Skin of body (tissue), 2 donors: Measurements from ENCODE around the gene ARL6IP4. TPM values are rescaled to one million over a fixed set of nuclear protein-coding genes. Genes with fewer than 3 reads are reported as not detected.

Experiments
- DNase-seq: peaks from one replicate; lab custom pipeline; 2025; lab: John Stamatoyannopoulos, UW
- total RNA-seq: library from RNA; depleted of rRNA; stranded (reverse); fragments of >200 nt; gene quantifications from one replicate; pipeline ENCODE4 v1.2.3, GENCODE V29; 2014

The ARL6IP4 gene
- total RNA-seq, 1 donor from 2014 or later, result 65.5 TPM

GRCh38 chr12:122989874-122990419 lies 9.5 kb downstream of the ARL6IP4 start:
- no peak for DNase-seq

- DNase-seq, result no peak
These were observed 10.1 kb downstream of the ARL6IP4 start for GRCh38 chr12:122990561-122990960.

GRCh38 chr12:122990961-122991622 lies 10.6 kb downstream of the ARL6IP4 start:
- no peak for DNase-seq

- no peak for DNase-seq
These were observed 11.3 kb downstream of the ARL6IP4 start for GRCh38 chr12:122991623-122992275.

GRCh38 chr12:122992386-122992785 lies 11.9 kb downstream of the ARL6IP4 start:
- DNase-seq, result no peak

- no peak for DNase-seq
These were observed 13.7 kb downstream of the ARL6IP4 start for GRCh38 chr12:122994140-122994675.

GRCh38 chr12:122994781-122995502 lies 14.5 kb downstream of the ARL6IP4 start:
- no peak for DNase-seq

- no peak for DNase-seq
These were observed 15.2 kb downstream of the ARL6IP4 start for GRCh38 chr12:122995503-122996187.

- no peak for DNase-seq
These were observed 15.7 kb downstream of the ARL6IP4 start for GRCh38 chr12:122996188-122996601.

GRCh38 chr12:122996621-122997342 lies 16.3 kb downstream of the ARL6IP4 start:
- no peak for DNase-seq

- DNase-seq, result no peak
These were observed 17.1 kb downstream of the ARL6IP4 start for GRCh38 chr12:122997343-122998250.

GRCh38 chr12:122998316-122998715 lies 17.8 kb downstream of the ARL6IP4 start:
- no peak for DNase-seq

GRCh38 chr12:122999196-122999946 lies 18.9 kb downstream of the ARL6IP4 start:
- DNase-seq, result no peak

GRCh38 chr12:122999986-123000420 lies 19.5 kb downstream of the ARL6IP4 start:
- DNase-seq, result no peak

GRCh38 chr12:123000578-123000977 lies 20.1 kb downstream of the ARL6IP4 start:
- DNase-seq, result no peak

- no peak for DNase-seq
These were observed 21.0 kb downstream of the ARL6IP4 start for GRCh38 chr12:123001464-123001863.

GRCh38 chr12:123003257-123003656 lies 22.8 kb downstream of the ARL6IP4 start:
- DNase-seq, result no peak

- DNase-seq, result no peak
These were observed 23.8 kb downstream of the ARL6IP4 start for GRCh38 chr12:123004287-123004686.
